Measurements from ENCODE around the gene CDH12.

DNA sequence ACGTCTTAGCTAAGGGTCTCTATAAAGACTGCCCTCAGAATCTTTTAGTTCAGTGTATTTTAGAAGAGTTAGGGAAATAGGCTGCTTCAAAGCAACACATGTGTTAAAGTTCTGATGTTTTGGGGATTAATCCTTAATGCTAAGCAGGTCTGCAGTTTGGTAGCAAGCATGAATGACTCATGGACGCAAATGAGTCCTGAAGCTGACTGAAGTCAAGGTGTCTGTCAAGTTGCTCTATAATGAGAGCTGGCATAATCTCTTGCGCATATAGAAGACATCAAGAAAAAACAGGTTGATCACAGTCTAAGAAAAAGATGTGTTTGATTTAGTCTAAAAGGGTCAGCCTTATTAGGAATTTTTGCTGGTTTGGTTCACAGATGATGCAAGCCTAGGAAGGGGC is 630.1 kb downstream of the CDH12 start:
- TF ChIP-seq, protein P1, sequence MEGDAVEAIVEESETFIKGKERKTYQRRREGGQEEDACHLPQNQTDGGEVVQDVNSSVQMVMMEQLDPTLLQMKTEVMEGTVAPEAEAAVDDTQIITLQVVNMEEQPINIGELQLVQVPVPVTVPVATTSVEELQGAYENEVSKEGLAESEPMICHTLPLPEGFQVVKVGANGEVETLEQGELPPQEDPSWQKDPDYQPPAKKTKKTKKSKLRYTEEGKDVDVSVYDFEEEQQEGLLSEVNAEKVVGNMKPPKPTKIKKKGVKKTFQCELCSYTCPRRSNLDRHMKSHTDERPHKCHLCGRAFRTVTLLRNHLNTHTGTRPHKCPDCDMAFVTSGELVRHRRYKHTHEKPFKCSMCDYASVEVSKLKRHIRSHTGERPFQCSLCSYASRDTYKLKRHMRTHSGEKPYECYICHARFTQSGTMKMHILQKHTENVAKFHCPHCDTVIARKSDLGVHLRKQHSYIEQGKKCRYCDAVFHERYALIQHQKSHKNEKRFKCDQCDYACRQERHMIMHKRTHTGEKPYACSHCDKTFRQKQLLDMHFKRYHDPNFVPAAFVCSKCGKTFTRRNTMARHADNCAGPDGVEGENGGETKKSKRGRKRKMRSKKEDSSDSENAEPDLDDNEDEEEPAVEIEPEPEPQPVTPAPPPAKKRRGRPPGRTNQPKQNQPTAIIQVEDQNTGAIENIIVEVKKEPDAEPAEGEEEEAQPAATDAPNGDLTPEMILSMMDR (IDR thresholded peaks at IDR 0.05), result no peak
- no peak for TF ChIP-seq POLR2A (IDR thresholded peaks at IDR 0.05)

Data from vagina (tissue), 2 donors.